OCI-LY1 (cell line): Measurements from ENCODE around the gene ZFP91.

Source experiments
- H2AFZ ChIP-seq: fragments of 200-600 bp; sonication (generic), shearing (Covaris generic); 2 replicates; pipeline ENCODE4 v1.6.0; 2014; ENCODE audit warnings: antibody characterized with exemption, mild to moderate bottlenecking, low read length
- H3F3A ChIP-seq: fragments of 200-600 bp; sonication (generic), shearing (Covaris generic); 2 replicates; pipeline ENCODE4 v1.6.0; 2014; ENCODE audit warnings: mild to moderate bottlenecking, antibody characterized with exemption, low read length, moderate library complexity; ENCODE audit not compliant: insufficient read depth
- H3K27ac ChIP-seq: fragments of 200-600 bp; sonication (generic); 2 replicates; pipeline ENCODE4 v1.5.1; 2014; ENCODE audit warnings: low read length, mixed run types, mild to moderate bottlenecking, low read depth; ENCODE audit not compliant: poor library complexity, severe bottlenecking
- H3K27me3 ChIP-seq: fragments of 200-600 bp; sonication (generic); 2 replicates; pipeline ENCODE4 v1.6.0; 2014; ENCODE audit warnings: antibody characterized with exemption, mild to moderate bottlenecking, low read length, moderate library complexity; ENCODE audit not compliant: insufficient read depth
- H3K36me3 ChIP-seq: fragments of 200-600 bp; sonication (generic); 2 replicates; pipeline ENCODE4 v1.6.1; 2014; ENCODE audit warnings: mild to moderate bottlenecking, antibody characterized with exemption, low read length, moderate library complexity, mixed read lengths; ENCODE audit not compliant: insufficient read depth
- H3K4me1 ChIP-seq: fragments of 200-600 bp; sonication (generic); 2 replicates; pipeline ENCODE4 v1.5.1; 2014; ENCODE audit warnings: mild to moderate bottlenecking, low read length, moderate library complexity; ENCODE audit not compliant: insufficient read depth, severe bottlenecking
- H3K4me2 ChIP-seq: fragments of 200-600 bp; sonication (generic), shearing (Covaris generic); 2 replicates; pipeline ENCODE4 v1.6.1; 2014; ENCODE audit warnings: low read length
- H3K4me3 ChIP-seq: fragments of 200-600 bp; sonication (generic); 2 replicates; pipeline ENCODE4 v1.5.1; 2014; ENCODE audit warnings: low read length, low read depth, mild to moderate bottlenecking, mixed read lengths; ENCODE audit not compliant: poor library complexity, severe bottlenecking
- H3K79me2 ChIP-seq: fragments of 200-600 bp; shearing (Covaris generic); 2 replicates; pipeline ENCODE4 v1.6.1; 2016; ENCODE audit warnings: mixed run types, low read length, mixed read lengths; ENCODE audit not compliant: insufficient read depth
- H3K9ac ChIP-seq: fragments of 200-600 bp; sonication (generic), shearing (Covaris generic); 2 replicates; pipeline ENCODE4 v1.6.1; 2014; ENCODE audit warnings: mild to moderate bottlenecking, low read length, mixed read lengths
- H3K9me2 ChIP-seq: fragments of 200-600 bp; sonication (generic), shearing (Covaris generic); 2 replicates; pipeline ENCODE4 v1.6.1; 2014; ENCODE audit warnings: low read depth, mild to moderate bottlenecking, low read length, mixed read lengths
- H3K9me3 ChIP-seq: fragments of 200-600 bp; shearing (Covaris generic); 2 replicates; pipeline ENCODE4 v1.6.1; 2014; ENCODE audit warnings: low read length, mixed read lengths
- H4K20me1 ChIP-seq: fragments of 200-600 bp; sonication (generic), shearing (Covaris generic); 2 replicates; pipeline ENCODE4 v1.6.0; 2016; ENCODE audit warnings: mild to moderate bottlenecking, low read length; ENCODE audit not compliant: insufficient read depth
- CTCF ChIP-seq: fragments of 200-600 bp; sonication (generic), shearing (Covaris generic); IDR thresholded peaks from 2 replicates; pipeline ENCODE4 v1.5.1; 2017; ENCODE audit warnings: mild to moderate bottlenecking, antibody characterized with exemption, low read length, moderate library complexity, mixed read lengths
- EZH2 ChIP-seq: fragments of 200-600 bp; sonication (generic), shearing (Covaris generic); IDR thresholded peaks from 2 replicates; pipeline ENCODE4 v1.8.0; 2017; ENCODE audit warnings: borderline replicate concordance, mixed run types, mild to moderate bottlenecking, antibody characterized with exemption, low read length, moderate library complexity, mixed read lengths

Gene ZFP91

DNA sequence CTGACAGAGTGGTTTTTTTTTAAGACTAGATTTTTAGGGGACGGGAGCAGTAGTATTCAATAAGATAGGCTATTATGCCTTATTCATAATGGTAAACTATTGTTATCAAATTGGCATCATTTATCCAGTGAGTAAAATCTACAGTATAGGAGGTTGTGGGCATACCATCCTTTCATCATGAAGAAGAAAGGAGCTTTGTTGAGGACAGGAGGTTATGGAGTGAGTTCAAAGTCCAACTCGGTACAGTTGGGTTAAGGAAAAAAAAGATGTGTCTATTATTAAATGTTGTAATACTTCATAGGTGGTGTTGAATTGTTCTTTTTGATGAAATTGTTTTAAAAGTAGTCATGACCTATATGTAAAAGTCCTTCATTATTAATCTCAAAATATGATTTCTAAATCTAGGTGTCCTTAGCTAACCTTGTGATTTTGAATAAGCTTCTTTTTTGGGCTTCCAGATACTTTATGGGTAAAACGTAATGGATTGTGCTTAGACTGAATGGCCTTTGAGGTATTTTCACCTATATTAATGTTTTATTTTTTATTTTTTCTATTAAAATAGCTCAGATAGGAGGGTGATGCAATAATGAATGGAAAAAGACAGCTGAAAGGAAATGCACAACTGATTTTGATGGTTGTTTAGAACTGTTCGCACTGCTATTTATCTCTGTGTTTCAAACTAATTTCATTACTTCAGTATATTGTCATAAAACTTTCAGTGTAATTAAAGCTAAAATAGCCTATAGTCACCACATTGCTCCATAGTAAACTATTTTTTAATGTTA lies 28.3 kb downstream of the ZFP91 start:
- peaks cover 48% of the 10 kb centered on the region for H3K36me3 ChIP-seq
- no peak overlapping the region for H2AFZ ChIP-seq
- no peaks in the 10 kb centered on the region for H4K20me1 ChIP-seq
- H3K9me2 ChIP-seq, result no peaks in the 10 kb centered on the region
- peaks cover 37% of the 10 kb centered on the region for H3K4me1 ChIP-seq
- peak overlapping the region; percentile 7 for H3K27ac ChIP-seq
- TF ChIP-seq CTCF, result no peak
- TF ChIP-seq EZH2, result no peak
- H3K4me2 ChIP-seq, result no peak overlapping the region
- no peaks in the 10 kb centered on the region for H3K9me3 ChIP-seq
- H3F3A ChIP-seq, result no peaks in the 10 kb centered on the region
- H3K27me3 ChIP-seq, result no peaks in the 10 kb centered on the region
- H3K9ac ChIP-seq, result no peak overlapping the region
- H3K4me3 ChIP-seq, result no peak overlapping the region
- peaks cover 72% of the 10 kb centered on the region for H3K79me2 ChIP-seq

DNA sequence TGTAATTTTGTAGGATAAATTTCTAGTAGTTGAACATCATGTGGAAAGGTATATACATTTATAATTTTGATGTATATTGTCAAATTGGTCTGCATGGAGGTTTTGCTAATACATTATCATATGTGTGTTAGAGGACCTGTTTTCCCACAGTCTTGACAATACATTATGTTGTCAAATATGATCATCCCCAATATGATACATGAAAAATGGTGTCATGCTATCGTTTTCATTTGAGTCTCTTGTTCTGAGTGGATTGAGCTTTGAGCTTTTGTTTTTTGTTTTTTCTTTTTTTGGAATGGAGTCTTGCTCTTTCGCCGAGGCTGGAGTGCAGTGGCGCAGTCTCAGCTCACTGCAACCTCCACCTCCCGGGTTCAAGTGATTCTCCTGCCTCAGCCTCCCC lies 29.5 kb downstream of the ZFP91 start:
- Histone ChIP-seq H4K20me1 (no peaks in the 10 kb centered on the region), H3K4me1 (peaks cover 37% of the 10 kb centered on the region), H3K9me3 (no peaks in the 10 kb centered on the region)

GRCh38 chr11:58609723-58610122 lies 30.9 kb downstream of the ZFP91 start:
- H2AFZ ChIP-seq, result no peak overlapping the region
- H4K20me1 ChIP-seq, result no peaks in the 10 kb centered on the region
- no peak overlapping the region for H3K4me3 ChIP-seq
- no peaks in the 10 kb centered on the region for H3F3A ChIP-seq
- no peaks in the 10 kb centered on the region for H3K27me3 ChIP-seq
- H3K27ac ChIP-seq, result peak overlapping the region; percentile 33
- TF ChIP-seq EZH2 (no peak), CTCF (no peak)
- no peaks in the 10 kb centered on the region for H3K9me3 ChIP-seq
- H3K4me2 ChIP-seq, result no peak overlapping the region
- H3K9ac ChIP-seq, result no peak overlapping the region
- peaks cover 54% of the 10 kb centered on the region for H3K36me3 ChIP-seq
- H3K79me2 ChIP-seq, result peaks cover 46% of the 10 kb centered on the region
- H3K9me2 ChIP-seq, result no peaks in the 10 kb centered on the region
- H3K4me1 ChIP-seq, result peaks cover 31% of the 10 kb centered on the region

More for the DNA sequence above, 29.5 kb downstream of the ZFP91 start:
- TF ChIP-seq EZH2 (no peak), CTCF (no peak)
- H3K27me3 ChIP-seq, result no peaks in the 10 kb centered on the region
- H3K36me3 ChIP-seq, result peaks cover 50% of the 10 kb centered on the region
- H3K4me3 ChIP-seq, result no peak overlapping the region
- H3K9ac ChIP-seq, result no peak overlapping the region
- no peak overlapping the region for H2AFZ ChIP-seq
- no peaks in the 10 kb centered on the region for H3K9me2 ChIP-seq
- peaks cover 60% of the 10 kb centered on the region for H3K79me2 ChIP-seq
- H3F3A ChIP-seq, result no peaks in the 10 kb centered on the region
- no peak overlapping the region for H3K27ac ChIP-seq
- H3K4me2 ChIP-seq, result no peak overlapping the region
